Small intestine (tissue), 7 donors: Measurements from ENCODE around the gene GPM6B. TPM values are rescaled to one million over a fixed set of nuclear protein-coding genes. Genes with fewer than 3 reads are reported as not detected.

Experiments
- DNase-seq, 2 donors: peaks; one replicate each; pipeline versions ENCODE4 v3.0.0 to v3.0.0-alpha.2; 2013
- FAIRE-seq: peaks from 2 replicates; lab custom pipeline; 2012; peaks lifted over from hg19 to GRCh38; lab: Jason Lieb, UNC
- H3K27ac ChIP-seq, 3 donors: one replicate each; pipeline ENCODE4 v1.5.1; 2013; ENCODE audit warnings: low read length in 2 of 3, mild to moderate bottlenecking in 2 of 3, control low read depth in 1 of 3, inconsistent platforms in 1 of 3, low read depth in 1 of 3, moderate library complexity in 1 of 3
- H3K27me3 ChIP-seq, 3 donors: one replicate each; pipeline ENCODE4 v1.6.1; 2013; ENCODE audit warnings: low read length in 3 of 3, inconsistent platforms in 1 of 3; ENCODE audit not compliant: control insufficient read depth in 3 of 3, insufficient read depth in 3 of 3
- H3K36me3 ChIP-seq, 3 donors: one replicate each; pipeline ENCODE4 v1.6.1; 2013; ENCODE audit warnings: low read length in 3 of 3, inconsistent platforms in 1 of 3, low read depth in 1 of 3, mild to moderate bottlenecking in 1 of 3, moderate library complexity in 1 of 3; ENCODE audit not compliant: control insufficient read depth in 3 of 3, insufficient read depth in 2 of 3
- H3K4me1 ChIP-seq, 3 donors: one replicate each; pipeline ENCODE4 v1.6.1; 2013; ENCODE audit warnings: low read length in 2 of 3, inconsistent platforms in 1 of 3, low read depth in 1 of 3, mild to moderate bottlenecking in 1 of 3, moderate library complexity in 1 of 3; ENCODE audit not compliant: control insufficient read depth in 3 of 3, insufficient read depth in 2 of 3
- H3K4me3 ChIP-seq, 3 donors: one replicate each; pipeline ENCODE4 v1.5.1; 2013; ENCODE audit warnings: low read length in 3 of 3, control low read depth in 1 of 3, inconsistent platforms in 1 of 3, low read depth in 1 of 3, mild to moderate bottlenecking in 1 of 3, moderate library complexity in 1 of 3
- H3K9me3 ChIP-seq, 2 donors: one replicate each; pipeline ENCODE4 v1.6.1; 2013; ENCODE audit warnings: low read depth in 1 of 2, low read length in 1 of 2; ENCODE audit not compliant: control insufficient read depth in 2 of 2, insufficient read depth in 1 of 2
- WGBS, 3 donors: extraction: QIAGEN DNeasy Blood & Tissue Kit; methylation state at CpG; one replicate each; pipeline ENCODE4 v1.1.7; 2013; 5-methylcytosine and 5-hydroxymethylcytosine counted together
- polyA plus RNA-seq, 4 donors: library from polyadenylated mRNA; stranded (reverse) in 3 of 4; unstranded in 1 of 4; fragments of 200-250 nt in 3 of 4; fragments of 120-200 nt in 1 of 4; gene quantifications; one replicate each; pipeline versions ENCODE4 v1.2.1 to v1.2.3, GENCODE V29; 2013
- donor health status: healthy with polysubstance abuse.
- donor health status: control.
- donor health status: control.
- donor health status: Bipolar disorder and iron deficiency.
- donor health status: healthy.

Gene GPM6B
- polyA plus RNA-seq, 4 donors, result 0.54 to 4.9 (median 2.9) TPM

DNA sequence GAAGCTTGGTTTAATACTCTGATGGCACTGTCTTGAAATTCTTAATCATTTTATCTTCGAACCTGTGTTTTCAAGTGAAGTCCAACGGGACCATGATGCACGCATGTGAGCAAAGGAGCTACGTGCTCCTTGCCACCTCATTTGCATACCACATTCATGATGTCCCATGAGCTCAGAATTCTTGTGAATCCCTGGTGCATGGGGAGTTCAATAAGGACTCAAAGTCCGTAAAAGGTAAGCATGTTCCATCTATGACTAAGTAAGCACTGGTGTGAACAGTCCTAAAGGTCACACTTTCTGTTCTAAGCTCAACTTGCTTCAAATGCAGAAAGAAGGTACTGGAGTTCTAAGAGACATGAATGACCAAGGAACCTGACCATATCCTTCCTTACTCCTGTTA lies 13.1 kb upstream of the GPM6B start:
- H3K4me3 ChIP-seq, result no peak overlapping the region
- no peak for FAIRE-seq
- 69 to 88% (median 83%) methylated on average over 5 of the region's 5 CpGs for WGBS, 3 donors

GRCh38 chrX:13828392-13828791 lies 11.5 kb upstream of the GPM6B start:
- WGBS, 3 donors, result 84 to 90% (median 87%) methylated on average over 4 of the region's 4 CpGs
- no peaks in the 10 kb centered on the region for H3K27me3 ChIP-seq
- no peak overlapping the region for H3K4me3 ChIP-seq
- FAIRE-seq, result no peak
- no peak for DNase-seq
- H3K36me3 ChIP-seq, result no peaks in the 10 kb centered on the region
- H3K27ac ChIP-seq, result no peak overlapping the region
- H3K4me1 ChIP-seq, result no peaks in the 10 kb centered on the region
- no peaks in the 10 kb centered on the region for H3K9me3 ChIP-seq

More for the DNA sequence above, 13.1 kb upstream of the GPM6B start:
- Histone ChIP-seq H3K27ac (no peak overlapping the region), H3K36me3 (no peaks in the 10 kb centered on the region), H3K4me1 (no peaks in the 10 kb centered on the region), H3K27me3 (no peaks in the 10 kb centered on the region), H3K9me3 (no peaks in the 10 kb centered on the region)
- peak; percentile 1 to 6 for DNase-seq

- FAIRE-seq (no peak), DNase-seq (no peak)
- Histone ChIP-seq H3K4me1 (no peaks in the 10 kb centered on the region), H3K9me3 (no peaks in the 10 kb centered on the region), H3K36me3 (no peaks in the 10 kb centered on the region), H3K4me3 (no peak overlapping the region), H3K27ac (no peak overlapping the region), H3K27me3 (no peaks in the 10 kb centered on the region)
- 67 to 89% (median 69%) methylated on average over 8 to 9 of the region's 9 CpGs for WGBS, 3 donors
Observed at GRCh38 chrX:13827298-13828090, 10.6 kb upstream of the GPM6B start.

DNA sequence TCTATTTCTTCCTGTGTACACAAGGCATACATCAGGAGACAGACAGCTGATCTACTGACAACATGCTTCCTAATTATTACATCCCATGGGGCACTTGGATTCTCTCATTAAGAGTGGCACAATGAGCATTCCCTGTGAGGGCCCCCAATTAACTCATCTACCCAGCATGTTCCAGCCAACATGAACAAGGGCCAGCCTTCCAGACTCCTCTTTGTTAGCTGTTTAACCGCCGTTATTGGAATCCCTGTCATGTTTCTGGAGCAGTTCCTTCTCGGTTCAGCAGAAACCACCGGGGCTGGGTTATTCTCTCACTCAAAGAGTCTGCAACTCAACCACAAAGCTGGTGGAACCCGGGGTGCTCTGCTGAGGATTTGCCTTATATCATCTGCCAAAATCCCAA lies 9.9 kb upstream of the GPM6B start:
- Histone ChIP-seq H3K4me1 (no peaks in the 10 kb centered on the region), H3K27ac (no peak overlapping the region), H3K27me3 (no peaks in the 10 kb centered on the region), H3K9me3 (no peaks in the 10 kb centered on the region), H3K4me3 (no peak overlapping the region), H3K36me3 (no peaks in the 10 kb centered on the region)
- FAIRE-seq, result no peak
- WGBS, 3 donors, result 81 to 95% (median 87%) methylated on average over 5 of the region's 5 CpGs
- no peak for DNase-seq

- no peaks in the 10 kb centered on the region for H3K4me1 ChIP-seq
- DNase-seq (no peak), FAIRE-seq (no peak)
- H3K9me3 ChIP-seq, result no peaks in the 10 kb centered on the region
- no peaks in the 10 kb centered on the region for H3K36me3 ChIP-seq
- 73 to 88% (median 76%) methylated on average over 6 of the region's 6 CpGs for WGBS, 3 donors
- H3K27ac ChIP-seq, result no peak overlapping the region
- H3K4me3 ChIP-seq, result no peak overlapping the region
- no peaks in the 10 kb centered on the region for H3K27me3 ChIP-seq
Observed at GRCh38 chrX:13825178-13825762, 8.4 kb upstream of the GPM6B start.

DNA sequence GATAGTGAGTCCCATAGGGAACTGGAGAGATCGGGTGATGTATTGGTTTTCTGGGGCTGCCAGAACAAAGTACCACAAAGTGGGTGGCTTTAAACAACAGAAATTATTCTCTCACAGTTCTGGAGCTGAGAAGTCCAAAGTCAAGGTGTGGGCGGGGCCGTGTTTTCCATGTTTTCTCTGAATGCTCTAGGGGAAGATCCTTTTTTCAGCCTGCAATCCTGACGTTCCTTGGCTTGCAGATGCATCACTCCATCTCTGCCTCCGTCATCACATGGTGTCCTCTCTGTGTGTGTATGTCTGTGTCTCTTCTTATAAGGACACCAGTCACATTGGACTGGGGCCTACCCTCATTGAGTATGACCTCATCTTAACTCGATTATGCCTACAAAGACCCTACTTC lies 7.9 kb upstream of the GPM6B start:
- Histone ChIP-seq H3K4me3 (no peak overlapping the region), H3K27ac (no peak overlapping the region), H3K4me1 (no peaks in the 10 kb centered on the region), H3K9me3 (no peaks in the 10 kb centered on the region), H3K27me3 (no peaks in the 10 kb centered on the region), H3K36me3 (no peaks in the 10 kb centered on the region)
- FAIRE-seq, result no peak
- WGBS, 3 donors, result 43 to 77% (median 57%) methylated on average over 6 of the region's 6 CpGs
- peak; percentile 0 to 2 for DNase-seq

GRCh38 chrX:13821738-13822137 lies 4.8 kb upstream of the GPM6B start:
- no peak for DNase-seq
- Histone ChIP-seq H3K36me3 (no peaks in the 10 kb centered on the region), H3K27me3 (peaks cover 0 to 3% (median 0%) of the 10 kb centered on the region in 3 donors), H3K9me3 (no peaks in the 10 kb centered on the region), H3K4me3 (no peak overlapping the region), H3K27ac (no peak overlapping the region), H3K4me1 (no peaks in the 10 kb centered on the region)
- no peak for FAIRE-seq
- 74 to 85% (median 80%) methylated on average over 6 of the region's 6 CpGs for WGBS, 3 donors

DNA sequence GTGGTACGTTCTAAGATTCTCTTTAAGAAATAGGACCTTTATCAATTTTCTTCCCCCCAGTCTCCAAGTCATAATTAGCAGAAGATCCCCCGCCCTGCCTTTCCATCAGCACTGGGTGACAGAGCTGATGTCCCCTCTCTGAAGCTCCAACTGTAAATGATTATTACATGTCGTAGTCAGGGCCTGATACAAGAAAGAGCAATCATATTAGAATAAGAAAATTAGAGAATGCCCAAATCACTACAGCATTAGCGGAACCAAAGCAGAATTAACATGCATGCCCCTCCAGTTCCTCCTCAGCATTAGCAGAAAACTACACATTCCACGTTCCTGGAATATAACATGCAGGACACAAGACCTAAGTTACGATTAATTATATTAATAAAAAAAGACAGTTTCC lies 717 bp downstream of the GPM6B start:
- Histone ChIP-seq H3K27ac (no peak overlapping the region), H3K4me3 (no peak overlapping the region), H3K4me1 (no peaks in the 10 kb centered on the region), H3K36me3 (no peaks in the 10 kb centered on the region), H3K27me3 (peaks cover 0 to 4% (median 3%) of the 10 kb centered on the region in 3 donors), H3K9me3 (no peaks in the 10 kb centered on the region)
- WGBS, 3 donors, result 81 to 87% (median 86%) methylated on average over 6 of the region's 6 CpGs
- no peak for DNase-seq
- FAIRE-seq, result no peak
